Right lobe of liver (tissue), 4 donors: ENCODE measurements around the gene LGALS3BP.

Experiments
- CTCF ChIP-seq, 4 donors: fragments of 200-600 bp in 3 of 4; fragments of 450-650 bp in 1 of 4; IDR thresholded peaks; one replicate each; pipeline versions ENCODE4 v1.5.1 to v1.8.0; 2016 to 2022; ENCODE audit warnings: antibody characterized with exemption in 4 of 4, mild to moderate bottlenecking in 2 of 4
- POLR2A ChIP-seq: fragments of 450-650 bp; IDR thresholded peaks from one replicate; pipeline ENCODE4 v1.6.1; 2017; ENCODE audit warnings: antibody characterized with exemption, mild to moderate bottlenecking
- donor health status: DM: no; HTN: no; CAD: no.
- donor health status: DM: no; HTN: no; CAD: no.
- donor health status: DM: no; HTN: yes; CAD: no.

- TF ChIP-seq CTCF (IDR thresholded peaks at IDR 0.05) (no peak), POLR2A (no peak)
These were observed 14.4 kb upstream of the LGALS3BP start for GRCh38 chr17:78993981-78994671.
